Tibial nerve (tissue), 4 donors: ENCODE measurements around the gene RIN1. TPM values are rescaled to one million over a fixed set of nuclear protein-coding genes. Genes with fewer than 3 reads are reported as not detected.

Source experiments
- DNase-seq, 2 donors: peaks; one replicate each; pipeline ENCODE4 v3.0.0-alpha.2; 2019; ENCODE audit warnings: low spot score in 2 of 2
- H3K27ac ChIP-seq, 4 donors: fragments of 200-600 bp; sonication (generic) in 3 of 4; one replicate each; pipeline ENCODE4 v1.5.1; 2017 to 2019; ENCODE audit warnings: mild to moderate bottlenecking in 1 of 4
- H3K27me3 ChIP-seq, 2 donors: fragments of 200-600 bp; sonication (generic) in 1 of 2; one replicate each; pipeline versions ENCODE4 v1.5.1 to v1.6.0; 2017 to 2019
- H3K36me3 ChIP-seq, 3 donors: fragments of 200-600 bp; sonication (generic); one replicate each; pipeline ENCODE4 v1.5.1; 2018 to 2019
- H3K4me1 ChIP-seq, 4 donors: fragments of 200-600 bp; sonication (generic) in 3 of 4; one replicate each; pipeline ENCODE4 v1.5.1; 2017 to 2019
- H3K4me3 ChIP-seq, 4 donors: fragments of 200-600 bp; sonication (generic) in 3 of 4; one replicate each; pipeline ENCODE4 v1.5.1; 2017 to 2019; ENCODE audit warnings: mild to moderate bottlenecking in 1 of 4, moderate library complexity in 1 of 4
- H3K9me3 ChIP-seq, 4 donors: fragments of 200-600 bp; sonication (generic) in 3 of 4; one replicate each; pipeline ENCODE4 v1.5.1; 2017 to 2019
- CTCF ChIP-seq, 5 experiments: fragments of 200-600 bp in 3 of 5; fragments of 450-650 bp in 2 of 5; sonication (generic) in 3 of 5; IDR thresholded peaks; one replicate each; pipeline ENCODE4 v1.5.1; 2016 to 2019; ENCODE audit warnings: antibody characterized with exemption in 5 of 5, mild to moderate bottlenecking in 3 of 5, moderate library complexity in 2 of 5
- EP300 ChIP-seq, 2 donors: sonication (generic); formaldehyde crosslinking; IDR thresholded peaks; one replicate each; pipeline ENCODE4 v1.6.1; 2017; ENCODE audit warnings: antibody characterized with exemption in 2 of 2, mild to moderate bottlenecking in 1 of 2
- POLR2A ChIP-seq, 2 donors: fragments of 450-650 bp; IDR thresholded peaks; one replicate each; pipeline ENCODE4 v1.6.1; 2017; ENCODE audit warnings: antibody characterized with exemption in 2 of 2, mild to moderate bottlenecking in 2 of 2, moderate library complexity in 2 of 2
- WGBS, 2 donors: methylation state at CpG; one replicate each; pipeline ENCODE4 v1.1.5; 2018; 5-methylcytosine and 5-hydroxymethylcytosine counted together
- total RNA-seq, 4 donors: library from RNA; depleted of rRNA; stranded (reverse); fragments of >200 nt; gene quantifications; one replicate each; pipeline ENCODE4 v1.1.0, GENCODE V29; 2016

The RIN1 gene
- total RNA-seq, 4 donors from 2014 or later: 2.4 to 14.1 (median 4.1) TPM

GRCh38 chr11:66349084-66349386 is 12.8 kb upstream of the RIN1 start:
- WGBS, 2 donors: 43 to 49% methylated on average over 2 of the region's 2 CpGs

GRCh38 chr11:66347425-66348276 is 11.4 kb upstream of the RIN1 start, which contains the start of gene B4GAT1:
Gene B4GAT1 (minus strand): TSS chr11:66347629. CDS start chr11:66347545, 84 bp downstream.
- Histone ChIP-seq H3K36me3 (peaks cover 0 to 8% (median 0%) of the 10 kb centered on the region in 3 donors), H3K4me3 (peak within 1 kb of the TSS; percentile 72 to 97 (median 81)), H3K27me3 (no peaks in the 10 kb centered on the region), H3K27ac (peak within 1 kb of the TSS; percentile 84 to 95 (median 93)), H3K4me1 (peaks cover 3 to 51% (median 27%) of the 10 kb centered on the region in 4 donors), H3K9me3 (no peaks in the 10 kb centered on the region)
- TF ChIP-seq CTCF (IDR thresholded peaks at IDR 0.05) (no peak), POLR2A (IDR thresholded peaks at IDR 0.05) (peak in 1 of 2 donors; percentile 28), EP300 (IDR thresholded peaks at IDR 0.05) (peak in 1 of 2 donors; percentile 66)
- WGBS, 2 donors: 0 to 1% methylated on average over 17 to 40 of the region's 101 CpGs
- peak; percentile 86 to 93 for DNase-seq

More at GRCh38 chr11:66349084-66349386, 12.8 kb upstream of the RIN1 start:
- Histone ChIP-seq H3K27ac (peak overlapping the region in 1 of 4 donors; percentile 10), H3K27me3 (no peaks in the 10 kb centered on the region), H3K9me3 (no peaks in the 10 kb centered on the region), H3K4me3 (no peak overlapping the region), H3K4me1 (peaks cover 3 to 37% (median 22%) of the 10 kb centered on the region in 4 donors), H3K36me3 (peaks cover 0 to 5% (median 0%) of the 10 kb centered on the region in 3 donors)
- no peak for DNase-seq
- no peak for TF ChIP-seq POLR2A (IDR thresholded peaks at IDR 0.05)
- TF ChIP-seq CTCF (IDR thresholded peaks at IDR 0.05): no peak
- TF ChIP-seq EP300 (IDR thresholded peaks at IDR 0.05): no peak

- 33 to 37% methylated on average over 33 to 46 of the region's 68 CpGs for WGBS, 2 donors
- H3K9me3 ChIP-seq: no peaks in the 10 kb centered on the region
- H3K4me3 ChIP-seq: peak overlapping the region; percentile 72 to 97 (median 81)
- no peak for DNase-seq
- H3K27ac ChIP-seq: peak overlapping the region; percentile 76 to 95 (median 86)
- H3K27me3 ChIP-seq: no peaks in the 10 kb centered on the region
- H3K4me1 ChIP-seq: peaks cover 3 to 51% (median 27%) of the 10 kb centered on the region in 4 donors
- TF ChIP-seq EP300 (IDR thresholded peaks at IDR 0.05): no peak
- TF ChIP-seq CTCF (IDR thresholded peaks at IDR 0.05): no peak
- TF ChIP-seq POLR2A (IDR thresholded peaks at IDR 0.05): no peak
- H3K36me3 ChIP-seq: peaks cover 0 to 17% (median 6%) of the 10 kb centered on the region in 3 donors
Observed at GRCh38 chr11:66346476-66347424, 10.5 kb upstream of the RIN1 start.

- peak overlapping the region; percentile 46 to 95 (median 82) for H3K27ac ChIP-seq
- peak overlapping the region; percentile 72 to 97 (median 86) for H3K4me3 ChIP-seq
- no peaks in the 10 kb centered on the region for H3K9me3 ChIP-seq
- no peak for DNase-seq
- WGBS, 2 donors: 5 to 6% methylated on average over 4 to 7 of the region's 7 CpGs
- H3K36me3 ChIP-seq: peaks cover 0 to 32% (median 18%) of the 10 kb centered on the region in 3 donors
- no peak for TF ChIP-seq CTCF (IDR thresholded peaks at IDR 0.05)
- no peak for TF ChIP-seq POLR2A (IDR thresholded peaks at IDR 0.05)
- TF ChIP-seq EP300 (IDR thresholded peaks at IDR 0.05): no peak
- H3K27me3 ChIP-seq: no peaks in the 10 kb centered on the region
- peaks cover 3 to 51% (median 27%) of the 10 kb centered on the region in 4 donors for H3K4me1 ChIP-seq
Observed at GRCh38 chr11:66345316-66345649, 9.0 kb upstream of the RIN1 start.
